DOHH2 (cell line): ENCODE data around the gene MTHFD2L.

ENCODE experiments used
- H3F3A ChIP-seq: fragments of 200-600 bp; sonication (generic), shearing (Covaris generic); 2 replicates; pipeline ENCODE4 v1.6.0; 2016; ENCODE audit warnings: antibody characterized with exemption, mild to moderate bottlenecking; ENCODE audit not compliant: control insufficient read depth, insufficient read depth
- H3K27ac ChIP-seq: fragments of 200-600 bp; sonication (generic); 2 replicates; pipeline ENCODE4 v1.5.1; 2014; ENCODE audit warnings: low read depth, mild to moderate bottlenecking, low read length, moderate library complexity
- H3K27me3 ChIP-seq: fragments of 200-600 bp; sonication (generic); 2 replicates; pipeline ENCODE4 v1.6.1; 2014; ENCODE audit warnings: mild to moderate bottlenecking, low read length, mixed read lengths; ENCODE audit not compliant: control insufficient read depth
- H3K36me3 ChIP-seq: fragments of 200-600 bp; sonication (generic); 2 replicates; pipeline ENCODE4 v1.6.1; 2014; ENCODE audit warnings: mild to moderate bottlenecking, low read length, moderate library complexity, mixed read lengths; ENCODE audit not compliant: control insufficient read depth
- H3K4me1 ChIP-seq: fragments of 200-600 bp; sonication (generic); 2 replicates; pipeline ENCODE4 v1.6.1; 2014; ENCODE audit warnings: mild to moderate bottlenecking, low read length, mixed read lengths; ENCODE audit not compliant: control insufficient read depth
- H3K4me2 ChIP-seq: fragments of 200-600 bp; sonication (generic); 2 replicates; pipeline ENCODE4 v1.6.0; 2014; ENCODE audit warnings: mild to moderate bottlenecking, low read length, moderate library complexity
- H3K4me3 ChIP-seq: fragments of 200-600 bp; sonication (generic); 2 replicates; pipeline ENCODE4 v1.5.1; 2014; ENCODE audit warnings: mild to moderate bottlenecking, low read length, mixed read lengths
- H3K79me2 ChIP-seq: fragments of 200-600 bp; sonication (generic); 2 replicates; pipeline ENCODE4 v1.6.1; 2014; ENCODE audit warnings: mild to moderate bottlenecking, low read length, mixed read lengths; ENCODE audit not compliant: control insufficient read depth
- H3K9me2 ChIP-seq: fragments of 200-600 bp; sonication (generic); replicated peaks from 2 replicates; pipeline ENCODE4 v1.6.1; 2014; ENCODE audit warnings: mild to moderate bottlenecking, low read length, mixed read lengths; ENCODE audit not compliant: control insufficient read depth
- H3K9me3 ChIP-seq: fragments of 200-600 bp; sonication (generic); 2 replicates; pipeline ENCODE4 v1.6.1; 2014; ENCODE audit warnings: antibody characterized with exemption, low read length, mixed read lengths; ENCODE audit not compliant: control insufficient read depth, insufficient read depth
- H4K20me1 ChIP-seq: fragments of 200-600 bp; sonication (generic); 2 replicates; pipeline ENCODE4 v1.6.0; 2014; ENCODE audit warnings: low read depth, mild to moderate bottlenecking, antibody characterized with exemption, low read length, moderate library complexity; ENCODE audit not compliant: control insufficient read depth, insufficient read depth
- CTCF ChIP-seq: fragments of 200-600 bp; sonication (generic); IDR thresholded peaks from one replicate; pipeline ENCODE4 v1.5.1; 2014; ENCODE audit warnings: antibody characterized with exemption, mild to moderate bottlenecking, low read depth, low read length; ENCODE audit not compliant: poor library complexity, severe bottlenecking
- EZH2phosphoT487 ChIP-seq: fragments of 200-600 bp; sonication (generic); IDR thresholded peaks from 2 replicates; pipeline ENCODE4 v1.6.1; 2017; ENCODE audit warnings: borderline replicate concordance, mild to moderate bottlenecking, antibody characterized with exemption, low read length, moderate library complexity, mixed read lengths

Gene MTHFD2L

GRCh38 chr4:74308215-74308614, 150.3 kb downstream of the MTHFD2L start, which contains the start of gene EPGN:
EPGN (plus strand) TSS chr4:74308470; CDS start chr4:74308534, 64 bp downstream.
- Histone ChIP-seq H3K4me2 (peak within 1 kb of the TSS; percentile 41), H3K9me2 (no peaks in the 10 kb centered on the region), H3K79me2 (no peaks in the 10 kb centered on the region), H3F3A (no peaks in the 10 kb centered on the region), H3K9me3 (no peaks in the 10 kb centered on the region), H3K36me3 (no peaks in the 10 kb centered on the region), H3K27ac (no peak within 1 kb of the TSS), H4K20me1 (no peaks in the 10 kb centered on the region), H3K4me1 (peaks cover 7% of the 10 kb centered on the region), H3K4me3 (no peak within 1 kb of the TSS), H3K27me3 (no peaks in the 10 kb centered on the region)
- TF ChIP-seq EZH2phosphoT487 (no peak), CTCF (no peak)

GRCh38 chr4:74309223-74309622, 151.3 kb downstream of the MTHFD2L start:
- Histone ChIP-seq H3F3A (no peaks in the 10 kb centered on the region), H3K9me3 (no peaks in the 10 kb centered on the region), H3K4me1 (peaks cover 7% of the 10 kb centered on the region), H4K20me1 (no peaks in the 10 kb centered on the region), H3K79me2 (no peaks in the 10 kb centered on the region), H3K27ac (no peak overlapping the region), H3K9me2 (no peaks in the 10 kb centered on the region), H3K27me3 (no peaks in the 10 kb centered on the region), H3K36me3 (no peaks in the 10 kb centered on the region), H3K4me3 (no peak overlapping the region), H3K4me2 (peak overlapping the region; percentile 41)
- TF ChIP-seq EZH2phosphoT487 (no peak), CTCF (no peak)

GRCh38 chr4:74311696-74312313, 153.9 kb downstream of the MTHFD2L start:
- Histone ChIP-seq H3F3A (no peaks in the 10 kb centered on the region), H3K79me2 (no peaks in the 10 kb centered on the region), H3K4me2 (no peak overlapping the region), H3K27me3 (peaks cover 2% of the 10 kb centered on the region; the same call in 1 of the 2 replicates), H4K20me1 (no peaks in the 10 kb centered on the region), H3K9me3 (no peaks in the 10 kb centered on the region), H3K36me3 (no peaks in the 10 kb centered on the region), H3K4me3 (no peak overlapping the region), H3K4me1 (peaks cover 7% of the 10 kb centered on the region), H3K9me2 (no peaks in the 10 kb centered on the region), H3K27ac (no peak overlapping the region)
- TF ChIP-seq EZH2phosphoT487 (no peak), CTCF (peak; percentile 61)
